Measurements from ENCODE around the gene PPP1R12B. TPM values are rescaled to one million over a fixed set of nuclear protein-coding genes. Genes with fewer than 3 reads are reported as not detected.

The PPP1R12B gene
- total RNA-seq, 1 donor from 2014 or later: 61.6 TPM

DNA sequence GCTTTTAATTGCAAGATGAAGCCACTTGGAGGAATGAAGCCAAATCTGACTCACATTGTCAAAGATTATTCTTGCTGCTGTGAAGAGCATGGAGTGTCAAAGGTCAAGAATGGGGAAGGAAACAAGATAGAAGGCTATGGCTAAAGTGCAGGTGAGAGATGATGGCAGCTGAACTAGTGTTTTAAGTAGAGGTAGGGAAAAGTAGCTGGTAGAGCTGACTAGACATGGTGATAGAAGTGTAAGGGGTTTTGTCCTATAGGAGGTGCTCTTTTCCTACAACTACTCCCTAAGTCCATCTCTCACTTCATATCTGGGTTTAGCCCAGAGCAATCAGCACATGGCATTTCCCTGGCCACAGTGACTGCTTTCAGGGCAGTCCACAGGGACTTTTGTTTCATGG lies 18.6 kb upstream of the PPP1R12B start:
- TF ChIP-seq, protein P1, sequence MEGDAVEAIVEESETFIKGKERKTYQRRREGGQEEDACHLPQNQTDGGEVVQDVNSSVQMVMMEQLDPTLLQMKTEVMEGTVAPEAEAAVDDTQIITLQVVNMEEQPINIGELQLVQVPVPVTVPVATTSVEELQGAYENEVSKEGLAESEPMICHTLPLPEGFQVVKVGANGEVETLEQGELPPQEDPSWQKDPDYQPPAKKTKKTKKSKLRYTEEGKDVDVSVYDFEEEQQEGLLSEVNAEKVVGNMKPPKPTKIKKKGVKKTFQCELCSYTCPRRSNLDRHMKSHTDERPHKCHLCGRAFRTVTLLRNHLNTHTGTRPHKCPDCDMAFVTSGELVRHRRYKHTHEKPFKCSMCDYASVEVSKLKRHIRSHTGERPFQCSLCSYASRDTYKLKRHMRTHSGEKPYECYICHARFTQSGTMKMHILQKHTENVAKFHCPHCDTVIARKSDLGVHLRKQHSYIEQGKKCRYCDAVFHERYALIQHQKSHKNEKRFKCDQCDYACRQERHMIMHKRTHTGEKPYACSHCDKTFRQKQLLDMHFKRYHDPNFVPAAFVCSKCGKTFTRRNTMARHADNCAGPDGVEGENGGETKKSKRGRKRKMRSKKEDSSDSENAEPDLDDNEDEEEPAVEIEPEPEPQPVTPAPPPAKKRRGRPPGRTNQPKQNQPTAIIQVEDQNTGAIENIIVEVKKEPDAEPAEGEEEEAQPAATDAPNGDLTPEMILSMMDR (IDR thresholded peaks at IDR 0.05; ENCODE audit: unreplicated experiment): no peak
- no peaks in the 10 kb centered on the region for H3K9me3 Mint-ChIP-seq
- no peaks in the 10 kb centered on the region for H3K27me3 Mint-ChIP-seq (ENCODE audit: low read depth)
- H3K36me3 Mint-ChIP-seq: peaks cover 22% of the 10 kb centered on the region
- H3K4me1 Mint-ChIP-seq: peaks cover 4% of the 10 kb centered on the region
- DNase-seq (ENCODE audit: low spot score in 2 of 2, unreplicated experiment in 2 of 2): no peak
- no peak overlapping the region for H3K27ac Mint-ChIP-seq
- H3K4me3 Mint-ChIP-seq: no peak overlapping the region

DNA sequence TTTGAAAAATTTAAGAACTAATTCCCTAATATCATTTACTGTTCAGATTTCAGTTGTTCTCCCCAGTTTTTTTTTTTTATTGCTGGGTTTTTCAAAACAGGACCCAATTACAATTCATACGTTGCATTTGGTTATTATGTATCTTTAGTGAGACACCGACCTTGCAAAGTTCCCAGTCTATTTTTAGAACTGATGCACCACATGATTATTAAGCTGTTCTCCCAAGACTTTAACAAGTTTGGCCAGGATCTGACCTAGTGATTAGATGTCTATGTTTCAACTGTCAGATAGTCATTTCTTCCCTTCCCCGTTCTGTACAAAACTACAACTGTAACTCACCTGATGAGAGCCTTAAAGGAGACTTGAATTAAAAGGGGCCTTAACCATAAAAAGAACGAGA lies 14.6 kb upstream of the PPP1R12B start:
- H3K4me1 Mint-ChIP-seq: peaks cover 6% of the 10 kb centered on the region
- peaks cover 22% of the 10 kb centered on the region for H3K36me3 Mint-ChIP-seq
- no peaks in the 10 kb centered on the region for H3K9me3 Mint-ChIP-seq
- H3K27me3 Mint-ChIP-seq (ENCODE audit: low read depth): no peaks in the 10 kb centered on the region
- TF ChIP-seq, protein P1 (IDR thresholded peaks at IDR 0.05; ENCODE audit: unreplicated experiment): no peak
- no peak for DNase-seq (ENCODE audit: low spot score in 2 of 2, unreplicated experiment in 2 of 2)
- no peak overlapping the region for H3K4me3 Mint-ChIP-seq
- H3K27ac Mint-ChIP-seq: no peak overlapping the region

DNA sequence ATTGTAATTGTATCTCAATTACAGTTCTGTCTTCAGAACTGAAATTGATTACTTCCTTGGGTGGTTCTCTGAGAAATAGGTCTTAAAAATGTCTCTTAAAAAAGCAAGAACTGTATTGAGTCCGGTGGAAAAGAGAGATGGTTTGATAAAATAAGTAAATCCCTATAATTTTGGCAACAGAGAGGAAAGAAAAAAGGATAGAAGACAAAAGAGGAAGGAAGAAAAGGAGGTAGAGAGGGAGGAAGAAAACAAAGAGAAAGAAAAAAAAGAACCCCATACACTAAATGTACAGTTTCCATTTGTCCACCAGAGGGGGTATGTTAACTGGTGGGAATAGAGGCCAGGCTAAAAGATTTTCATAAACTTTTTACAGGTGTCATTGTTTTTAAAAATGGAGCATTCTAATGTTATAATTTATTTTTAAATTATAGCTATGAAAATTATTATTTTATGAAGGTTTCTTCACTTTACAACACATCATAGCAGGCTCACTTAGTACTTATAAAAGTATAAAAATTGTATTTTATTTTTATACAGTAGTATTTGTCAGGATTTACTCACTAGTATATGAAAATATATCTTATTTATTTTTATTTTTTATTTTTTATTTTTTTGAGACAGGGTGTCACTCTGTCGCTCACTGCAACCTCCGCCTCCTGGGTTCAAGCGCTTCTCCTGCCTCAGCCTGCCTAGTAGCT lies 4.7 kb upstream of the PPP1R12B start:
- Mint-ChIP-seq H3K4me1 (peaks cover 19% of the 10 kb centered on the region), H3K36me3 (no peaks in the 10 kb centered on the region), H3K27me3 (ENCODE audit: low read depth) (no peaks in the 10 kb centered on the region), H3K9me3 (no peaks in the 10 kb centered on the region), H3K27ac (peak overlapping the region; percentile 81), H3K4me3 (peak overlapping the region; percentile 53)
- DNase-seq (ENCODE audit: low spot score in 2 of 2, unreplicated experiment in 2 of 2): no peak
- TF ChIP-seq, protein P1 (IDR thresholded peaks at IDR 0.05; ENCODE audit: unreplicated experiment): peak; percentile 85

DNA sequence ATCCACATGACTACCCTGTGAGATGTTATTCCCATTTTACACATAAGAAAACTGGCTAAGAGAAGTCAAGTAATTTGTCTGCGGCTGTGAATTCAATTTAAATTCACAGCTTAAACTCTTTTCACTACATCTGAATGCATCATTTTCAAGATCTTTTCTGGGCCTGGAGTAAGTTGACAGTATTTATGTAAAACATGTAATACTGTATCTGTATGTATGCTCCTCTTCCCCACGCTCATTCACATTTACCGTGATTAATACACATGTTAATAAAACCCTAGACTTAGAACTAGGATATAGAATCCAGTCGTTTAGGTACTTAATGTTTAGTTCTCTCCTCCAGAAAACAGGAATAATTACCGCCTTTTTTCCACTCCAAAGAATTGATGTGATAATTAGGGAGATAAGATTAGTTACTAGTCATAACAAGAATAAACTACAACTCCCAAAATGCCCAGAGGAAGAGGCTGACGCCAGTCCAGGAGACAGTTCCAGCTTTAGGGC lies 442 bp upstream of the PPP1R12B start:
- Mint-ChIP-seq H3K27ac (peak overlapping the region; percentile 98), H3K36me3 (no peaks in the 10 kb centered on the region)

DNA sequence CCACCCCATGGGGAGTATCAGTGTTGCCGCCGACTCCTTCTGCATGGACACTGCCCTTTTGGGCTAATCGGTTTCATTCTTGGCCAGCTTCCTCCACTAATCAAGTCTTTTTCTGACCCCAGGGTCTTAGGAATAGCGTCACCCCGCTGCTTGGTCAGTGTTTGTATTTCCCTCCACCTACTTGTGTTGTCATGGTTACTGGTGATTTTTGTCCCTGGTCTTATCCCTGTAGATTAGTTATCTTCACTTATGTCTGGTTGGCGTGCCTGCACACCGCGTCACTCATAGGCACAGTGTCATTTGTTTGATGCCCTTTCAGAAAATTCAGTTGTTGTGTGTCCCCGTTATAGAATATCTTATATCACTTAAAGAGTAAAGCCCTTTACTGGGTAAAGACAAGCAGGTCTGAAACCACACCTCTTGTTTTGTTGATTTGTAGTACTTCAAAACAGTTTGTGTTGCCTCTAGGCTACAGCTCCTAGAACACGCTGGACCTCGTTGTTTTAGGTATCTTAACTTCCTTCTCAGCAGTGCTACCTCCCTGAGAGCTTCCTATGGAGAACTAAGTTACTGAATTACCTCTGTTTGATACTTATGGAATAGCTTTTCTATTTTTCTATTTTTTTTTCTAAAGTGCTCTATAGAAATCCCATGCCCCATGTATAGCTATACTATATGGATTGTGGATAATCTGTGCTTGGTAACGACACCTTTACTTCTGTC lies 868 bp downstream of the PPP1R12B start:
- Mint-ChIP-seq H3K9me3 (no peaks in the 10 kb centered on the region), H3K27me3 (ENCODE audit: low read depth) (no peaks in the 10 kb centered on the region), H3K27ac (peak overlapping the region; percentile 52), H3K4me1 (peaks cover 15% of the 10 kb centered on the region), H3K4me3 (peak overlapping the region; percentile 99), H3K36me3 (no peaks in the 10 kb centered on the region)
- TF ChIP-seq, protein P1 (IDR thresholded peaks at IDR 0.05; ENCODE audit: unreplicated experiment): no peak
- DNase-seq (ENCODE audit: low spot score in 2 of 2, unreplicated experiment in 2 of 2): no peak

More for the DNA sequence above, 442 bp upstream of the PPP1R12B start:
- no peak for DNase-seq (ENCODE audit: low spot score in 2 of 2, unreplicated experiment in 2 of 2)
- TF ChIP-seq, protein P1 (IDR thresholded peaks at IDR 0.05; ENCODE audit: unreplicated experiment): no peak
- H3K4me1 Mint-ChIP-seq: peaks cover 19% of the 10 kb centered on the region
- H3K4me3 Mint-ChIP-seq: peak overlapping the region; percentile 99
- H3K9me3 Mint-ChIP-seq: no peaks in the 10 kb centered on the region
- H3K27me3 Mint-ChIP-seq (ENCODE audit: low read depth): no peaks in the 10 kb centered on the region

Data from mesothelial cell of epicardium (in vitro differentiated cells).